Left ventricle myocardium inferior (tissue), 1 donor: Measurements from ENCODE around the gene EPHA8. TPM values are rescaled to one million over a fixed set of nuclear protein-coding genes. Genes with fewer than 3 reads are reported as not detected.

Experiments
- DNase-seq: peaks from one replicate; pipeline ENCODE4 v3.0.0-alpha.2; 2020
- H3K27ac ChIP-seq: fragments of 200-600 bp; replicated peaks from 2 replicates; pipeline ENCODE4 v1.8.0; 2021
- H3K27me3 ChIP-seq: fragments of 200-600 bp; 2 replicates; pipeline ENCODE4 v1.8.0; 2021; ENCODE audit warnings: low read depth
- H3K36me3 ChIP-seq: fragments of 200-600 bp; 2 replicates; pipeline ENCODE4 v1.8.0; 2021
- H3K4me1 ChIP-seq: fragments of 200-600 bp; 2 replicates; pipeline ENCODE4 v1.8.0; 2021
- H3K4me3 ChIP-seq: fragments of 200-600 bp; 2 replicates; pipeline ENCODE4 v1.8.0; 2021; ENCODE audit warnings: mild to moderate bottlenecking, moderate library complexity
- H3K9me3 ChIP-seq: fragments of 200-600 bp; replicated peaks from 2 replicates; pipeline ENCODE4 v1.8.0; 2021
- CTCF ChIP-seq: fragments of 200-600 bp; IDR thresholded peaks from 2 replicates; pipeline ENCODE4 v1.8.0; 2021; ENCODE audit warnings: antibody characterized with exemption, mild to moderate bottlenecking, borderline replicate concordance
- intact Hi-C: fragments of 100-400 bp; cut with micrococcal nuclease; formaldehyde crosslinking; loops from one replicate; pipeline ENCODE4 v1.11.0; 2022
- total RNA-seq: library from RNA; stranded (reverse); fragmentation: NEBNext Ultra II Directional; extraction: Animal tissue kit (Norgen Biotek cat#: 25700); gene quantifications from one replicate; pipeline ENCODE4 v1.2.1, GENCODE V29; 2021
- donor health status: DM: no; HTN: yes; CAD: no; lungs with severe emphysema.

EPHA8 gene
- total RNA-seq, 1 donor from 2014 or later: not detected

GRCh38 chr1:22542886-22543285, 20.4 kb upstream of the EPHA8 start:
- Histone ChIP-seq H3K27me3 (peaks cover 47% of the 10 kb centered on the region), H3K9me3 (no peaks in the 10 kb centered on the region), H3K4me3 (no peak overlapping the region), H3K36me3 (no peaks in the 10 kb centered on the region), H3K27ac (no peak overlapping the region), H3K4me1 (no peaks in the 10 kb centered on the region)
- DNase-seq: no peak
- intact Hi-C loops: no loop called here
- no peak for TF ChIP-seq CTCF

DNA sequence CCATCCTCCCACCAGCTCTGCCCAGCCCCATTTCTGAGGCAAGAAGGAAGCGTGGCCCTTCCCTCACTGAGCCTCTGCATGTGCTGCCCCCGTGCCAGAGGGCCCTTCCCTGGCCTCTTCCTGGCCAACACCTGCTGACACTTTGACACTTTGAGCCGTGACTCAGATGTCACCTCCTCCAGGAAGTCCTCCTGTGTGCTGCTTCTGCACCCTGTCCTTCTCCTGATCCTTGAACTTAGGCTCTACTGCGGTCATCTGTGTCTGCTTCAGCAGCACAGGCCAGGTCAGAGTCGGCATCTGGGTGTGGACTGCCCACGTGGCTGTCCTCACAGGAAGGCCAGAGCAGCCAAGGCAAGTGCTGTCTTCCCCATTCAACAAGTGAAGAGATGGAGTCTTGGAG, 19.6 kb upstream of the EPHA8 start:
- no peak overlapping the region for H3K4me3 ChIP-seq
- DNase-seq: no peak
- no peak for TF ChIP-seq CTCF
- H3K27ac ChIP-seq: no peak overlapping the region
- peaks cover 55% of the 10 kb centered on the region for H3K27me3 ChIP-seq
- H3K4me1 ChIP-seq: no peaks in the 10 kb centered on the region
- no peaks in the 10 kb centered on the region for H3K9me3 ChIP-seq
- intact Hi-C loops: no loop called here
- H3K36me3 ChIP-seq: no peaks in the 10 kb centered on the region

- H3K36me3 ChIP-seq: no peaks in the 10 kb centered on the region
- H3K27me3 ChIP-seq: peaks cover 64% of the 10 kb centered on the region
- H3K4me3 ChIP-seq: no peak overlapping the region
- intact Hi-C loops: no loop called here
- H3K4me1 ChIP-seq: no peaks in the 10 kb centered on the region
- H3K9me3 ChIP-seq: no peaks in the 10 kb centered on the region
- no peak for DNase-seq
- H3K27ac ChIP-seq: no peak overlapping the region
- TF ChIP-seq CTCF: no peak
These were observed 18.7 kb upstream of the EPHA8 start for GRCh38 chr1:22544606-22545005.

DNA sequence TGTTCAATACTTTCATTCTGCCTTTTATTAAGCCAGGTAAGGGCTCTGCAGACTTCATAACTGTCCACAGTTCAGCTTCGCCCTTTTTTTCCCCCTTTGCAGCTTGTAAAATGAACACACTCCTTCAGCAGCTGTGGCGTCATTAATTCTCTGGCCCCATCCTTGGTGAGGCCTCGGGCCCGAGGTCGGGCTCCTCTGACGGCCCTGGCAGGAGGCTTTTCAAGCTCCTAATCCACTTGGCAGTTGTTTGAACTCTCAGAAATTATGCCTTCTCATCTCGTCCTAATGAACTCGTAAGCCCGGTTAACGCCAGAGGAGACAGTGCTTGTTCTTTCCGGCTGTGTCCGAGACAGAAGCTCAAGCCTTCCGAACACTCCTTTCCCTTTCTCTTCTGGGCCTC, 18.1 kb upstream of the EPHA8 start:
- intact Hi-C loops: no loop called here
- DNase-seq: no peak
- no peak overlapping the region for H3K27ac ChIP-seq
- H3K9me3 ChIP-seq: no peaks in the 10 kb centered on the region
- H3K4me1 ChIP-seq: no peaks in the 10 kb centered on the region
- peaks cover 69% of the 10 kb centered on the region for H3K27me3 ChIP-seq
- H3K36me3 ChIP-seq: no peaks in the 10 kb centered on the region
- no peak for TF ChIP-seq CTCF
- no peak overlapping the region for H3K4me3 ChIP-seq

- no peak overlapping the region for H3K4me3 ChIP-seq
- H3K9me3 ChIP-seq: no peaks in the 10 kb centered on the region
- H3K36me3 ChIP-seq: no peaks in the 10 kb centered on the region
- H3K4me1 ChIP-seq: no peaks in the 10 kb centered on the region
- H3K27ac ChIP-seq: no peak overlapping the region
- intact Hi-C loops: no loop called here
- peaks cover 91% of the 10 kb centered on the region for H3K27me3 ChIP-seq
- no peak for DNase-seq
- TF ChIP-seq CTCF: no peak
These were observed 16.0 kb upstream of the EPHA8 start for GRCh38 chr1:22547186-22547817.
